ENCODE measurements around the gene CFAP97.

CFAP97 gene

DNA sequence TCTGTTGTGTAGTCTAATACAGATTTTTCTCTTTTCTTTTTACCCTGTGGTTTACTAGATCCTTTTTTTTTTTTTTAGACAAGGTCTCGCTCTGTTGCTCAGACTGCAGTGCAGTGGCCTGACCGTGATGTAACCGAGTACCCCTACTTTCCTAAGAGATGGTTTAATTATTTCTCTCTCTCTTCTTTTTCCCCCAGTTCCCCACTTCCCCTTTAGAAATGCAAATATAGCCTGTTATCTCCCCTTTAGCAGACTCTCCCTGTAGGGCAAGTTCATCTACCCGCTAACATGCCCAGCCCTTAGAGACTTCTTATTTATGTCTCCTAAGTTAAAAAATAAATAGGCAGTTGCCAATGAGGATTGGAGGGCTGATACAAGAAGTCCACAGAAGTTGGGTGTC lies 10.1 kb upstream of the CFAP97 start:
- H3K56ac ChIP-seq (ENCODE audit: low read length), result no peak overlapping the region
- no peak overlapping the region for H4K5ac ChIP-seq (ENCODE audit: low read length)
- no CpG with 5 or more reads among the region's 4 CpGs for WGBS (ENCODE audit: extremely low coverage, insufficient coverage, low lambda C conversion rate)
- no peak overlapping the region for H2BK5ac ChIP-seq (ENCODE audit: low read length)
- H3K27ac ChIP-seq (ENCODE audit: low read depth, low read length), result no peak overlapping the region
- H4K8ac ChIP-seq (ENCODE audit: low read depth, low read length), result no peak overlapping the region
- no peak overlapping the region for H3K4me3 ChIP-seq (ENCODE audit: low read length)
- no peak overlapping the region for H3K9ac ChIP-seq (ENCODE audit: low read length)
- H3K4me1 ChIP-seq (ENCODE audit: control insufficient read depth, low read depth, low read length), result peaks cover 16% of the 10 kb centered on the region
- peaks cover 30% of the 10 kb centered on the region for H3K79me2 ChIP-seq (ENCODE audit: control insufficient read depth, insufficient read depth, low read length)
- peaks cover 5% of the 10 kb centered on the region for H3K79me1 ChIP-seq (ENCODE audit: low read length)
- no peak overlapping the region for H3K18ac ChIP-seq (ENCODE audit: low read length)
- H2BK120ac ChIP-seq (ENCODE audit: low read depth, low read length), result no peak overlapping the region
- H2BK15ac ChIP-seq (replicated peaks; ENCODE audit: low read depth), result no peak overlapping the region
- no peak overlapping the region for H3K23ac ChIP-seq (ENCODE audit: low read length)
- H2AK5ac ChIP-seq (ENCODE audit: low read length), result no peak overlapping the region
- DNase-seq, result no peak
- no peaks in the 10 kb centered on the region for H3K27me3 ChIP-seq (ENCODE audit: insufficient read depth, low read length, poor library complexity)
- H3K36me3 ChIP-seq (ENCODE audit: control insufficient read depth, insufficient read depth, low read length), result no peaks in the 10 kb centered on the region
- no peak overlapping the region for H3K4ac ChIP-seq (ENCODE audit: low read depth, low read length)
- H3K4me2 ChIP-seq (ENCODE audit: low read length), result no peak overlapping the region

DNA sequence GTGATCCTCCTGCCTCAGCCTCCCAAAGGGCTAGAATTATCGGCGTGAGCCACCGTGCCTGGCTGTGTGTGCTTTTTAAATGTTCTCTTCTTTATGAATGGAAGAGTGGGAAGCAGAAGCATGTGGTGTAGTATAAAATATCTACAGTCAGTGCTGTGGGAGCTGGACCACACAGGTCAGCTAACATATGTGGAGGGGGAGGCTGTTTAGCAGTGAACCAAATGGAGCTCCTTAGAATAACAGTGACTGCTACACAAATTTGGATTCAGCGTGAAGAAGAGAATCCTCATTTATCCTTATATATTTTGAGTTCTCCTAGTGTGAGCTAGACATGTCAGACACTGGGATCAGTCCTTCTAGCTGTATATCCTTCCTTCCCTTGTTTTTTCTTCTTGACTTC lies 8.8 kb upstream of the CFAP97 start:
- H3K4me3 ChIP-seq (ENCODE audit: low read length), result no peak overlapping the region
- peaks cover 30% of the 10 kb centered on the region for H3K79me2 ChIP-seq (ENCODE audit: control insufficient read depth, insufficient read depth, low read length)
- no peak overlapping the region for H3K4ac ChIP-seq (ENCODE audit: low read depth, low read length)
- H3K18ac ChIP-seq (ENCODE audit: low read length), result peak overlapping the region; percentile 44
- peak; percentile 33 for DNase-seq
- peaks cover 5% of the 10 kb centered on the region for H3K79me1 ChIP-seq (ENCODE audit: low read length)
- no peak overlapping the region for H2BK15ac ChIP-seq (replicated peaks; ENCODE audit: low read depth)
- H3K27me3 ChIP-seq (ENCODE audit: insufficient read depth, low read length, poor library complexity), result no peaks in the 10 kb centered on the region
- H3K56ac ChIP-seq (ENCODE audit: low read length), result peak overlapping the region; percentile 72
- H3K4me2 ChIP-seq (ENCODE audit: low read length), result no peak overlapping the region
- H3K36me3 ChIP-seq (ENCODE audit: control insufficient read depth, insufficient read depth, low read length), result no peaks in the 10 kb centered on the region
- peak overlapping the region; percentile 30 for H3K27ac ChIP-seq (ENCODE audit: low read depth, low read length)
- H2BK120ac ChIP-seq (ENCODE audit: low read depth, low read length), result no peak overlapping the region
- no peak overlapping the region for H4K5ac ChIP-seq (ENCODE audit: low read length)
- H3K23ac ChIP-seq (ENCODE audit: low read length), result no peak overlapping the region
- H4K8ac ChIP-seq (ENCODE audit: low read depth, low read length), result no peak overlapping the region
- no CpG with 5 or more reads among the region's 4 CpGs for WGBS (ENCODE audit: extremely low coverage, insufficient coverage, low lambda C conversion rate)
- peaks cover 16% of the 10 kb centered on the region for H3K4me1 ChIP-seq (ENCODE audit: control insufficient read depth, low read depth, low read length)
- H2BK5ac ChIP-seq (ENCODE audit: low read length), result no peak overlapping the region
- H2AK5ac ChIP-seq (ENCODE audit: low read length), result no peak overlapping the region
- H3K9ac ChIP-seq (ENCODE audit: low read length), result no peak overlapping the region

DNA sequence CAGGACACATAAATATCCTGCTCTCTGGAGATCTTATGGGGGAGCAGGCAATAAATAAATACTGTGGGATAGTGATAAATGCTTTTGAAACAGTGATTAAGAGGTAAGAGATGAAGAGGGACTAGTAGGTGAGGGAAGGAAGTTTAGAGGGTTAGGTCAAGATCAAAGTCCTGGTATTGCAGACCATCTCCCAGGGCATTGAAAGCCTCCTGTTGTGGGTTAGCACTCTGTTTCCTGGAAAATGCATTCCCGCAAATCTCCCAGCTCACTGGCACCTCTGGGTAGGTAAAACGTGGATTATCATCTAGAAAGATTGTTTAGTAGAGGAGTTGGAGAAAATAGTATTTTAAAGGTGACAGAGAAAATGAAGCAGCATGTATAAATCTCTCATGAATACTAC lies 7.8 kb upstream of the CFAP97 start:
- no peak overlapping the region for H2BK120ac ChIP-seq (ENCODE audit: low read depth, low read length)
- peak overlapping the region; percentile 3 for H3K4me2 ChIP-seq (ENCODE audit: low read length)
- peak; percentile 57 for DNase-seq
- no peak overlapping the region for H2BK15ac ChIP-seq (replicated peaks; ENCODE audit: low read depth)
- H3K4me1 ChIP-seq (ENCODE audit: control insufficient read depth, low read depth, low read length), result peaks cover 16% of the 10 kb centered on the region
- no peak overlapping the region for H3K23ac ChIP-seq (ENCODE audit: low read length)
- H3K79me1 ChIP-seq (ENCODE audit: low read length), result peaks cover 3% of the 10 kb centered on the region
- H3K4ac ChIP-seq (ENCODE audit: low read depth, low read length), result no peak overlapping the region
- peak overlapping the region; percentile 93 for H3K9ac ChIP-seq (ENCODE audit: low read length)
- peak overlapping the region; percentile 99 for H3K56ac ChIP-seq (ENCODE audit: low read length)
- H3K27me3 ChIP-seq (ENCODE audit: insufficient read depth, low read length, poor library complexity), result no peaks in the 10 kb centered on the region
- H3K79me2 ChIP-seq (ENCODE audit: control insufficient read depth, insufficient read depth, low read length), result peaks cover 27% of the 10 kb centered on the region
- peak overlapping the region; percentile 17 for H3K27ac ChIP-seq (ENCODE audit: low read depth, low read length)
- no peak overlapping the region for H4K5ac ChIP-seq (ENCODE audit: low read length)
- H2AK5ac ChIP-seq (ENCODE audit: low read length), result no peak overlapping the region
- no peak overlapping the region for H4K8ac ChIP-seq (ENCODE audit: low read depth, low read length)
- no CpG with 5 or more reads among the region's 2 CpGs for WGBS (ENCODE audit: extremely low coverage, insufficient coverage, low lambda C conversion rate)
- H3K36me3 ChIP-seq (ENCODE audit: control insufficient read depth, insufficient read depth, low read length), result no peaks in the 10 kb centered on the region
- peak overlapping the region; percentile 96 for H3K4me3 ChIP-seq (ENCODE audit: low read length)
- H3K18ac ChIP-seq (ENCODE audit: low read length), result no peak overlapping the region
- H2BK5ac ChIP-seq (ENCODE audit: low read length), result peak overlapping the region; percentile 30

- H2BK15ac ChIP-seq (replicated peaks; ENCODE audit: low read depth), result no peak overlapping the region
- no peaks in the 10 kb centered on the region for H3K36me3 ChIP-seq (ENCODE audit: control insufficient read depth, insufficient read depth, low read length)
- H3K4me2 ChIP-seq (ENCODE audit: low read length), result peak overlapping the region; percentile 3
- peak overlapping the region; percentile 75 for H3K27ac ChIP-seq (ENCODE audit: low read depth, low read length)
- peak; percentile 66 for DNase-seq
- peaks cover 16% of the 10 kb centered on the region for H3K4me1 ChIP-seq (ENCODE audit: control insufficient read depth, low read depth, low read length)
- peak overlapping the region; percentile 99 for H3K56ac ChIP-seq (ENCODE audit: low read length)
- H2BK120ac ChIP-seq (ENCODE audit: low read depth, low read length), result no peak overlapping the region
- H3K79me1 ChIP-seq (ENCODE audit: low read length), result peaks cover 3% of the 10 kb centered on the region
- no peak overlapping the region for H2AK5ac ChIP-seq (ENCODE audit: low read length)
- no peaks in the 10 kb centered on the region for H3K27me3 ChIP-seq (ENCODE audit: insufficient read depth, low read length, poor library complexity)
- H3K23ac ChIP-seq (ENCODE audit: low read length), result no peak overlapping the region
- H3K79me2 ChIP-seq (ENCODE audit: control insufficient read depth, insufficient read depth, low read length), result peaks cover 27% of the 10 kb centered on the region
- H3K9ac ChIP-seq (ENCODE audit: low read length), result peak overlapping the region; percentile 93
- WGBS (ENCODE audit: extremely low coverage, insufficient coverage, low lambda C conversion rate), result no CpG with 5 or more reads among the region's 5 CpGs
- no peak overlapping the region for H4K8ac ChIP-seq (ENCODE audit: low read depth, low read length)
- H3K4me3 ChIP-seq (ENCODE audit: low read length), result peak overlapping the region; percentile 96
- peak overlapping the region; percentile 51 for H3K18ac ChIP-seq (ENCODE audit: low read length)
- H2BK5ac ChIP-seq (ENCODE audit: low read length), result peak overlapping the region; percentile 17
- no peak overlapping the region for H4K5ac ChIP-seq (ENCODE audit: low read length)
- H3K4ac ChIP-seq (ENCODE audit: low read depth, low read length), result peak overlapping the region; percentile 44
These were observed 7.2 kb upstream of the CFAP97 start for GRCh38 chr4:185211035-185211434.

- no peak overlapping the region for H2AK5ac ChIP-seq (ENCODE audit: low read length)
- H4K8ac ChIP-seq (ENCODE audit: low read depth, low read length), result no peak overlapping the region
- H3K23ac ChIP-seq (ENCODE audit: low read length), result no peak overlapping the region
- peak overlapping the region; percentile 75 for H3K27ac ChIP-seq (ENCODE audit: low read depth, low read length)
- peaks cover 24% of the 10 kb centered on the region for H3K79me2 ChIP-seq (ENCODE audit: control insufficient read depth, insufficient read depth, low read length)
- peak overlapping the region; percentile 93 for H3K9ac ChIP-seq (ENCODE audit: low read length)
- peak overlapping the region; percentile 25 for H3K4ac ChIP-seq (ENCODE audit: low read depth, low read length)
- no peak overlapping the region for H2BK15ac ChIP-seq (replicated peaks; ENCODE audit: low read depth)
- peak overlapping the region; percentile 96 for H3K4me3 ChIP-seq (ENCODE audit: low read length)
- no peaks in the 10 kb centered on the region for H3K36me3 ChIP-seq (ENCODE audit: control insufficient read depth, insufficient read depth, low read length)
- DNase-seq, result peak; percentile 80
- H3K18ac ChIP-seq (ENCODE audit: low read length), result peak overlapping the region; percentile 83
- H2BK120ac ChIP-seq (ENCODE audit: low read depth, low read length), result no peak overlapping the region
- H3K4me1 ChIP-seq (ENCODE audit: control insufficient read depth, low read depth, low read length), result peaks cover 16% of the 10 kb centered on the region
- H3K4me2 ChIP-seq (ENCODE audit: low read length), result peak overlapping the region; percentile 3
- peak overlapping the region; percentile 99 for H3K56ac ChIP-seq (ENCODE audit: low read length)
- H2BK5ac ChIP-seq (ENCODE audit: low read length), result peak overlapping the region; percentile 85
- H3K79me1 ChIP-seq (ENCODE audit: low read length), result peaks cover 3% of the 10 kb centered on the region
- H4K5ac ChIP-seq (ENCODE audit: low read length), result no peak overlapping the region
- H3K27me3 ChIP-seq (ENCODE audit: insufficient read depth, low read length, poor library complexity), result no peaks in the 10 kb centered on the region
- no CpG with 5 or more reads among the region's 84 CpGs for WGBS (ENCODE audit: extremely low coverage, insufficient coverage, low lambda C conversion rate)
These were observed 6.5 kb upstream of the CFAP97 start for GRCh38 chr4:185210102-185210981.
